ENCODE data around the gene ABHD5. TPM values are rescaled to one million over a fixed set of nuclear protein-coding genes. Genes with fewer than 3 reads are reported as not detected.

The ABHD5 gene
- total and polyA plus RNA-seq, 2 of the 13 experiments (the other 11 are each of a cell fraction or from before 2014, with no cell fraction given), result 4.5 to 13.3 TPM

DNA sequence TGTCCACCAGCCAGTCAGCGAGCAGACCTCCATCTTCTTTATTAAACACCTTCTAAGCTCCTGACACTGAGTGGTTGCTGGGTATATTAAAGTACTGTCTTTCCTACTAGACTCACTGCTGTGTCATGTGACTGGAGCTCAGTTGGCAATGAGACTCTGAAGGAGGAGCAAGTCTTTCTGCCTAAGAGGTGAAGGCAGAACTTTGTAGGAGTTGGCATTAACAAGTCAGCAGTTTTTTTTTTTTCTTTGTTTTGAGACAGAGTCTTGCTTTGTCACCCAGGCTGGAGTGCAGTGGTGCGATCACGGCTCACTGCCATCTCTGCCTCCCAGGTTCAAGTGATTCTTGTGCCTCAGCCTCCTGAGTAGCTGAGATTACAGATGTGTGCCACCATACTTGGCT lies 62.2 kb downstream of the ABHD5 start:
- ATAC-seq (no peak), DNase-seq (ENCODE audit: low spot score) (no peak), FAIRE-seq (no peak)
- 0 out of 2 replicates have a peak, but pooled peaks cover 4% of the 10 kb centered on the region for H3K4me1 ChIP-seq (ENCODE audit: insufficient read depth, low read length)
- H3K9me3 ChIP-seq (ENCODE audit: low read length), result no peaks in the 10 kb centered on the region
- no peak overlapping the region for H3K9ac ChIP-seq (ENCODE audit: insufficient read depth, low read depth, low read length)
- H3K4me2 ChIP-seq (ENCODE audit: low read depth, low read length), result no peak overlapping the region
- H3K4me3 ChIP-seq (replicated peaks in 1 of 3; ENCODE audit: insufficient read depth in 1 of 3, low read depth in 2 of 3, low read length in 3 of 3), result no peak overlapping the region
- H4K20me1 ChIP-seq (ENCODE audit: insufficient read depth, low read length), result no peaks in the 10 kb centered on the region
- 68% methylated on average over 3 of the region's 3 CpGs for WGBS (ENCODE audit: low lambda C conversion rate)
- BruUV-seq (replicated peaks), result no TSS peak
- CTCF ChIA-PET (ENCODE audit: low intra/inter-chr PET ratio, low total read pairs), result no interaction called here
- in situ Hi-C loops (cut with HindIII; ENCODE audit: extremely low pct_ligation_motif_present, low pct_unique_long_range_greater_than_20kb) (no loop called here), intact Hi-C loops (cut with micrococcal nuclease; ENCODE audit: unreplicated experiment) (no loop called here)
- no peak overlapping the region for H3K27ac ChIP-seq (ENCODE audit: extremely low read length, insufficient read depth, low read length)
- H3K79me2 ChIP-seq (ENCODE audit: insufficient read depth, low read length), result no peaks in the 10 kb centered on the region
- peaks cover 0 to 3% of the 10 kb centered on the region in 2 experiments; a peak in 2 of 5 replicates for H3K27me3 ChIP-seq (ENCODE audit: control insufficient read depth in 1 of 2, insufficient read depth in 2 of 2, low read length in 2 of 2)
- H3K36me3 ChIP-seq (replicated peaks in 1 of 2; ENCODE audit: control insufficient read depth in 1 of 2, insufficient read depth in 2 of 2, low read length in 2 of 2), result no peaks in the 10 kb centered on the region
- POLR2A ChIA-PET, result no interaction called here
- H2AFZ ChIP-seq (ENCODE audit: low read length), result no peak overlapping the region
- TF ChIP-seq, protein P1, sequence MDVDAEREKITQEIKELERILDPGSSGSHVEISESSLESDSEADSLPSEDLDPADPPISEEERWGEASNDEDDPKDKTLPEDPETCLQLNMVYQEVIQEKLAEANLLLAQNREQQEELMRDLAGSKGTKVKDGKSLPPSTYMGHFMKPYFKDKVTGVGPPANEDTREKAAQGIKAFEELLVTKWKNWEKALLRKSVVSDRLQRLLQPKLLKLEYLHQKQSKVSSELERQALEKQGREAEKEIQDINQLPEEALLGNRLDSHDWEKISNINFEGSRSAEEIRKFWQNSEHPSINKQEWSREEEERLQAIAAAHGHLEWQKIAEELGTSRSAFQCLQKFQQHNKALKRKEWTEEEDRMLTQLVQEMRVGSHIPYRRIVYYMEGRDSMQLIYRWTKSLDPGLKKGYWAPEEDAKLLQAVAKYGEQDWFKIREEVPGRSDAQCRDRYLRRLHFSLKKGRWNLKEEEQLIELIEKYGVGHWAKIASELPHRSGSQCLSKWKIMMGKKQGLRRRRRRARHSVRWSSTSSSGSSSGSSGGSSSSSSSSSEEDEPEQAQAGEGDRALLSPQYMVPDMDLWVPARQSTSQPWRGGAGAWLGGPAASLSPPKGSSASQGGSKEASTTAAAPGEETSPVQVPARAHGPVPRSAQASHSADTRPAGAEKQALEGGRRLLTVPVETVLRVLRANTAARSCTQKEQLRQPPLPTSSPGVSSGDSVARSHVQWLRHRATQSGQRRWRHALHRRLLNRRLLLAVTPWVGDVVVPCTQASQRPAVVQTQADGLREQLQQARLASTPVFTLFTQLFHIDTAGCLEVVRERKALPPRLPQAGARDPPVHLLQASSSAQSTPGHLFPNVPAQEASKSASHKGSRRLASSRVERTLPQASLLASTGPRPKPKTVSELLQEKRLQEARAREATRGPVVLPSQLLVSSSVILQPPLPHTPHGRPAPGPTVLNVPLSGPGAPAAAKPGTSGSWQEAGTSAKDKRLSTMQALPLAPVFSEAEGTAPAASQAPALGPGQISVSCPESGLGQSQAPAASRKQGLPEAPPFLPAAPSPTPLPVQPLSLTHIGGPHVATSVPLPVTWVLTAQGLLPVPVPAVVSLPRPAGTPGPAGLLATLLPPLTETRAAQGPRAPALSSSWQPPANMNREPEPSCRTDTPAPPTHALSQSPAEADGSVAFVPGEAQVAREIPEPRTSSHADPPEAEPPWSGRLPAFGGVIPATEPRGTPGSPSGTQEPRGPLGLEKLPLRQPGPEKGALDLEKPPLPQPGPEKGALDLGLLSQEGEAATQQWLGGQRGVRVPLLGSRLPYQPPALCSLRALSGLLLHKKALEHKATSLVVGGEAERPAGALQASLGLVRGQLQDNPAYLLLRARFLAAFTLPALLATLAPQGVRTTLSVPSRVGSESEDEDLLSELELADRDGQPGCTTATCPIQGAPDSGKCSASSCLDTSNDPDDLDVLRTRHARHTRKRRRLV (CRISPR knock-in tag; IDR thresholded peaks at IDR 0.05), result no peak
- TF ChIP-seq, protein P2, sequence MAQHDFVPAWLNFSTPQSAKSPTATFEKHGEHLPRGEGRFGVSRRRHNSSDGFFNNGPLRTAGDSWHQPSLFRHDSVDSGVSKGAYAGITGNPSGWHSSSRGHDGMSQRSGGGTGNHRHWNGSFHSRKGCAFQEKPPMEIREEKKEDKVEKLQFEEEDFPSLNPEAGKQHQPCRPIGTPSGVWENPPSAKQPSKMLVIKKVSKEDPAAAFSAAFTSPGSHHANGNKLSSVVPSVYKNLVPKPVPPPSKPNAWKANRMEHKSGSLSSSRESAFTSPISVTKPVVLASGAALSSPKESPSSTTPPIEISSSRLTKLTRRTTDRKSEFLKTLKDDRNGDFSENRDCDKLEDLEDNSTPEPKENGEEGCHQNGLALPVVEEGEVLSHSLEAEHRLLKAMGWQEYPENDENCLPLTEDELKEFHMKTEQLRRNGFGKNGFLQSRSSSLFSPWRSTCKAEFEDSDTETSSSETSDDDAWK (CRISPR knock-in tag; IDR thresholded peaks at IDR 0.05), result no peak
- TF ChIP-seq JUNB (CRISPR knock-in tag; IDR thresholded peaks at IDR 0.05; ENCODE audit: borderline replicate concordance) (no peak), ZNF772 (CRISPR knock-in tag; IDR thresholded peaks at IDR 0.05) (no peak), ZNF264 (CRISPR knock-in tag; IDR thresholded peaks at IDR 0.05) (no peak), TAF15 (IDR thresholded peaks at IDR 0.05; ENCODE audit: low read depth, low read length, poor library complexity, severe bottlenecking) (no peak), FOXK1 (CRISPR knock-in tag; IDR thresholded peaks at IDR 0.05; ENCODE audit: borderline replicate concordance, low read depth) (no peak)
- TF ChIP-seq, protein P3, sequence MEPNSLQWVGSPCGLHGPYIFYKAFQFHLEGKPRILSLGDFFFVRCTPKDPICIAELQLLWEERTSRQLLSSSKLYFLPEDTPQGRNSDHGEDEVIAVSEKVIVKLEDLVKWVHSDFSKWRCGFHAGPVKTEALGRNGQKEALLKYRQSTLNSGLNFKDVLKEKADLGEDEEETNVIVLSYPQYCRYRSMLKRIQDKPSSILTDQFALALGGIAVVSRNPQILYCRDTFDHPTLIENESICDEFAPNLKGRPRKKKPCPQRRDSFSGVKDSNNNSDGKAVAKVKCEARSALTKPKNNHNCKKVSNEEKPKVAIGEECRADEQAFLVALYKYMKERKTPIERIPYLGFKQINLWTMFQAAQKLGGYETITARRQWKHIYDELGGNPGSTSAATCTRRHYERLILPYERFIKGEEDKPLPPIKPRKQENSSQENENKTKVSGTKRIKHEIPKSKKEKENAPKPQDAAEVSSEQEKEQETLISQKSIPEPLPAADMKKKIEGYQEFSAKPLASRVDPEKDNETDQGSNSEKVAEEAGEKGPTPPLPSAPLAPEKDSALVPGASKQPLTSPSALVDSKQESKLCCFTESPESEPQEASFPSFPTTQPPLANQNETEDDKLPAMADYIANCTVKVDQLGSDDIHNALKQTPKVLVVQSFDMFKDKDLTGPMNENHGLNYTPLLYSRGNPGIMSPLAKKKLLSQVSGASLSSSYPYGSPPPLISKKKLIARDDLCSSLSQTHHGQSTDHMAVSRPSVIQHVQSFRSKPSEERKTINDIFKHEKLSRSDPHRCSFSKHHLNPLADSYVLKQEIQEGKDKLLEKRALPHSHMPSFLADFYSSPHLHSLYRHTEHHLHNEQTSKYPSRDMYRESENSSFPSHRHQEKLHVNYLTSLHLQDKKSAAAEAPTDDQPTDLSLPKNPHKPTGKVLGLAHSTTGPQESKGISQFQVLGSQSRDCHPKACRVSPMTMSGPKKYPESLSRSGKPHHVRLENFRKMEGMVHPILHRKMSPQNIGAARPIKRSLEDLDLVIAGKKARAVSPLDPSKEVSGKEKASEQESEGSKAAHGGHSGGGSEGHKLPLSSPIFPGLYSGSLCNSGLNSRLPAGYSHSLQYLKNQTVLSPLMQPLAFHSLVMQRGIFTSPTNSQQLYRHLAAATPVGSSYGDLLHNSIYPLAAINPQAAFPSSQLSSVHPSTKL (CRISPR knock-in tag; IDR thresholded peaks at IDR 0.05), result no peak
- TF ChIP-seq, protein P4, sequence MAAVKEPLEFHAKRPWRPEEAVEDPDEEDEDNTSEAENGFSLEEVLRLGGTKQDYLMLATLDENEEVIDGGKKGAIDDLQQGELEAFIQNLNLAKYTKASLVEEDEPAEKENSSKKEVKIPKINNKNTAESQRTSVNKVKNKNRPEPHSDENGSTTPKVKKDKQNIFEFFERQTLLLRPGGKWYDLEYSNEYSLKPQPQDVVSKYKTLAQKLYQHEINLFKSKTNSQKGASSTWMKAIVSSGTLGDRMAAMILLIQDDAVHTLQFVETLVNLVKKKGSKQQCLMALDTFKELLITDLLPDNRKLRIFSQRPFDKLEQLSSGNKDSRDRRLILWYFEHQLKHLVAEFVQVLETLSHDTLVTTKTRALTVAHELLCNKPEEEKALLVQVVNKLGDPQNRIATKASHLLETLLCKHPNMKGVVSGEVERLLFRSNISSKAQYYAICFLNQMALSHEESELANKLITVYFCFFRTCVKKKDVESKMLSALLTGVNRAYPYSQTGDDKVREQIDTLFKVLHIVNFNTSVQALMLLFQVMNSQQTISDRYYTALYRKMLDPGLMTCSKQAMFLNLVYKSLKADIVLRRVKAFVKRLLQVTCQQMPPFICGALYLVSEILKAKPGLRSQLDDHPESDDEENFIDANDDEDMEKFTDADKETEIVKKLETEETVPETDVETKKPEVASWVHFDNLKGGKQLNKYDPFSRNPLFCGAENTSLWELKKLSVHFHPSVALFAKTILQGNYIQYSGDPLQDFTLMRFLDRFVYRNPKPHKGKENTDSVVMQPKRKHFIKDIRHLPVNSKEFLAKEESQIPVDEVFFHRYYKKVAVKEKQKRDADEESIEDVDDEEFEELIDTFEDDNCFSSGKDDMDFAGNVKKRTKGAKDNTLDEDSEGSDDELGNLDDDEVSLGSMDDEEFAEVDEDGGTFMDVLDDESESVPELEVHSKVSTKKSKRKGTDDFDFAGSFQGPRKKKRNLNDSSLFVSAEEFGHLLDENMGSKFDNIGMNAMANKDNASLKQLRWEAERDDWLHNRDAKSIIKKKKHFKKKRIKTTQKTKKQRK (IDR thresholded peaks at IDR 0.05; ENCODE audit: low read length), result no peak

Data from HepG2 (cell line).